K562 (cell line): ENCODE data around the gene STARD6. TPM values are rescaled to one million over a fixed set of nuclear protein-coding genes. Genes with fewer than 3 reads are reported as not detected.

Source experiments
- ATF7 ChIP-seq: fragments of 450-650 bp; IDR thresholded peaks from 2 replicates; pipeline ENCODE4 v1.7.1; 2014; ENCODE audit warnings: mild to moderate bottlenecking, moderate library complexity
- CC2D1A ChIP-seq: fragments of 450-650 bp; IDR thresholded peaks from 2 replicates; pipeline ENCODE4 v1.6.1; 2017; ENCODE audit warnings: mild to moderate bottlenecking
- CHD1 ChIP-seq: fragments of 200-600 bp; sonication (generic); IDR thresholded peaks from one replicate; pipeline ENCODE4 v1.6.1; 2012; ENCODE audit warnings: mild to moderate bottlenecking, moderate library complexity, low read length, inconsistent platforms
- DPF2 ChIP-seq: fragments of 450-650 bp; IDR thresholded peaks from 2 replicates; pipeline ENCODE4 v1.6.1; 2016
- ELF2 ChIP-seq: fragments of 250-450 bp; sonication (Bioruptor Pico); IDR thresholded peaks from 2 replicates; pipeline ENCODE4 v1.5.0; 2021; ENCODE audit warnings: mild to moderate bottlenecking
- FIP1L1 ChIP-seq: fragments of 200-400 bp; formaldehyde crosslinking; IDR thresholded peaks from 2 replicates; pipeline ENCODE4 v1.6.1; 2018; ENCODE audit warnings: mild to moderate bottlenecking, low read depth, low read length; ENCODE audit not compliant: poor library complexity, severe bottlenecking
- GABPB2 ChIP-seq: fragments of 250-450 bp; sonication (Bioruptor Pico); conservative IDR thresholded peaks from 2 replicates; pipeline ENCODE4 v1.5.1; 2021; ENCODE audit warnings: mild to moderate bottlenecking
- HNRNPK ChIP-seq: fragments of 200-400 bp; formaldehyde crosslinking; IDR thresholded peaks from one replicate; pipeline ENCODE4 v1.6.1; 2018; ENCODE audit warnings: mild to moderate bottlenecking, low read depth, low read length; ENCODE audit not compliant: poor library complexity, severe bottlenecking
- JUN ChIP-seq, 2 experiments: sonication (generic) in 1 of 2; formaldehyde crosslinking in 1 of 2; IDR thresholded peaks; 2 replicates each; pipeline versions ENCODE4 v1.6.1 to v1.8.0; 2012 to 2022; ENCODE audit warnings: borderline replicate concordance in 2 of 2, mild to moderate bottlenecking in 2 of 2, improper control_type of control experiment in 1 of 2, low read depth in 1 of 2, low read length in 1 of 2, missing genetic modification reagents in 1 of 2
- NCOA2 ChIP-seq, 2 experiments: fragments of 450-650 bp; IDR thresholded peaks; 2 replicates each; pipeline ENCODE4 v1.6.1; 2018; ENCODE audit warnings: mild to moderate bottlenecking in 2 of 2, moderate library complexity in 1 of 2; ENCODE audit not compliant: partially characterized antibody in 2 of 2
- PRPF4 ChIP-seq: fragments of 200-400 bp; formaldehyde crosslinking; IDR thresholded peaks from one replicate; pipeline ENCODE4 v1.6.1; 2017; ENCODE audit warnings: low read length, low read depth, mild to moderate bottlenecking; ENCODE audit not compliant: insufficient read depth, poor library complexity, severe bottlenecking
- USF1 ChIP-seq: sonication (generic); formaldehyde crosslinking; IDR thresholded peaks from 2 replicates; pipeline ENCODE4 v1.9.0; 2022; ENCODE audit warnings: mild to moderate bottlenecking, missing genetic modification reagents
- ZNF124 ChIP-seq: sonication (generic); formaldehyde crosslinking; IDR thresholded peaks from 2 replicates; pipeline ENCODE4 v1.8.1; 2022; ENCODE audit warnings: missing genetic modification reagents
- ZNF146 ChIP-seq: IDR thresholded peaks from one replicate; pipeline ENCODE4 v1.6.1; 2018; ENCODE audit warnings: missing compliant biosample characterization; ENCODE audit not compliant: unreplicated experiment
- ZNF431 ChIP-seq: sonication (generic); formaldehyde crosslinking; IDR thresholded peaks from 2 replicates; pipeline ENCODE4 v1.8.0; 2022; ENCODE audit warnings: mild to moderate bottlenecking, missing genetic modification reagents
- ZNF436 ChIP-seq: fragments of 250-450, 450-650 bp; sonication (Bioruptor Pico); formaldehyde crosslinking; IDR thresholded peaks from 2 replicates; pipeline ENCODE4 v1.7.0; 2020; ENCODE audit warnings: mild to moderate bottlenecking
- polyA plus RNA-seq, 8 experiments: library from polyadenylated mRNA; depleted of rRNA in 4 of 8; stranded (reverse) in 5 of 8; unstranded in 3 of 8; fragments of >200 nt; fragmentation: Nextera tagmentation in 2 of 8; fragmentation: Illumina TruSeq in 1 of 8; extraction: Ambion mirVana in 2 of 8; extraction: Trizol in 1 of 8; gene quantifications; 2 replicates each; pipeline versions ENCODE4 v1.2.1 to v1.2.3, GENCODE V29; 2011 to 2014; ENCODE audit warnings: inconsistent platforms in 1 of 8, missing spikeins in 1 of 8
- total RNA-seq, 7 experiments: library from RNA; depleted of rRNA in 6 of 7; stranded (reverse); fragments of >200 nt in 6 of 7; fragmentation: Illumina TruSeq in 2 of 7; extraction: Trizol in 2 of 7; gene quantifications; 2 replicates each; pipeline versions ENCODE4 v1.2.1 to v1.2.3, GENCODE V29; 2011 to 2021; ENCODE audit warnings: low replicate concordance in 1 of 7
- TF ChIP-seq, protein P1 (sequence below), 3 experiments: IDR thresholded peaks in 2 of 3; conservative IDR thresholded peaks in 1 of 3; 2 replicates each; pipeline ENCODE4 v1.5.1; 2011 to 2012; ENCODE audit warnings: low read length in 3 of 3, mild to moderate bottlenecking in 3 of 3, control low read depth in 2 of 3, improper control_type of control experiment in 1 of 3, inconsistent platforms in 1 of 3, low read depth in 1 of 3, mixed read lengths in 1 of 3, moderate library complexity in 1 of 3; ENCODE audit not compliant: insufficient read depth in 2 of 3
- TF ChIP-seq, protein P2 (sequence below): fragments of 250-450 bp; sonication (Bioruptor Pico); IDR thresholded peaks from 2 replicates; pipeline ENCODE4 v1.4.0; 2020; ENCODE audit warnings: mild to moderate bottlenecking, moderate library complexity
- TF ChIP-seq, protein P3 (sequence below), 2 experiments: fragments of 450-650 bp in 1 of 2; sonication (generic) in 1 of 2; formaldehyde crosslinking in 1 of 2; IDR thresholded peaks in 1 of 2; conservative IDR thresholded peaks in 1 of 2; 2 replicates each; pipeline versions ENCODE4 v1.6.1 to v1.8.1; 2016 to 2023; ENCODE audit warnings: mild to moderate bottlenecking in 2 of 2, moderate library complexity in 2 of 2, inconsistent platforms in 1 of 2, missing genetic modification reagents in 1 of 2

The STARD6 gene
- total and polyA plus RNA-seq, 9 of the 15 experiments (the other 6 are each of a cell fraction or from before 2014, with no cell fraction given), result 0.11 to 0.15 TPM; not detected in 7

GRCh38 chr18:54388203-54389142, 30.8 kb upstream of the STARD6 start (continued):
- TF ChIP-seq ZNF146 (no peak), GABPB2 (CRISPR knock-in tag) (no peak), ZNF431 (CRISPR knock-in tag) (no peak), DPF2 (peak; percentile 89), FIP1L1 (no peak), ZNF124 (CRISPR knock-in tag) (no peak), JUN (IDR thresholded peaks at IDR 0.05; ENCODE audit: borderline replicate concordance, low read depth, low read length) (peak; percentile 83), JUN (CRISPR knock-in tag; IDR thresholded peaks at IDR 0.05; ENCODE audit: borderline replicate concordance) (no peak), CHD1 (no peak), PRPF4 (no peak), ATF7 (0 out of 2 replicates have a peak, but pooled peaks have one; percentile 41), NCOA2 (IDR thresholded peaks at IDR 0.05; ENCODE audit: partially characterized antibody in 2 of 2) (no peak), ELF2 (CRISPR knock-in tag) (no peak), CC2D1A (no peak), ZNF436 (no peak), HNRNPK (no peak), USF1 (CRISPR knock-in tag) (no peak)
- TF ChIP-seq, protein P1, sequence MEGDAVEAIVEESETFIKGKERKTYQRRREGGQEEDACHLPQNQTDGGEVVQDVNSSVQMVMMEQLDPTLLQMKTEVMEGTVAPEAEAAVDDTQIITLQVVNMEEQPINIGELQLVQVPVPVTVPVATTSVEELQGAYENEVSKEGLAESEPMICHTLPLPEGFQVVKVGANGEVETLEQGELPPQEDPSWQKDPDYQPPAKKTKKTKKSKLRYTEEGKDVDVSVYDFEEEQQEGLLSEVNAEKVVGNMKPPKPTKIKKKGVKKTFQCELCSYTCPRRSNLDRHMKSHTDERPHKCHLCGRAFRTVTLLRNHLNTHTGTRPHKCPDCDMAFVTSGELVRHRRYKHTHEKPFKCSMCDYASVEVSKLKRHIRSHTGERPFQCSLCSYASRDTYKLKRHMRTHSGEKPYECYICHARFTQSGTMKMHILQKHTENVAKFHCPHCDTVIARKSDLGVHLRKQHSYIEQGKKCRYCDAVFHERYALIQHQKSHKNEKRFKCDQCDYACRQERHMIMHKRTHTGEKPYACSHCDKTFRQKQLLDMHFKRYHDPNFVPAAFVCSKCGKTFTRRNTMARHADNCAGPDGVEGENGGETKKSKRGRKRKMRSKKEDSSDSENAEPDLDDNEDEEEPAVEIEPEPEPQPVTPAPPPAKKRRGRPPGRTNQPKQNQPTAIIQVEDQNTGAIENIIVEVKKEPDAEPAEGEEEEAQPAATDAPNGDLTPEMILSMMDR (IDR thresholded peaks at IDR 0.05 in 2 of 3, conservative IDR thresholded peaks at IDR 0.05 in 1 of 3; ENCODE audit: insufficient read depth in 2 of 3, low read depth in 1 of 3, low read length in 3 of 3), result no peak
- TF ChIP-seq, protein P2, sequence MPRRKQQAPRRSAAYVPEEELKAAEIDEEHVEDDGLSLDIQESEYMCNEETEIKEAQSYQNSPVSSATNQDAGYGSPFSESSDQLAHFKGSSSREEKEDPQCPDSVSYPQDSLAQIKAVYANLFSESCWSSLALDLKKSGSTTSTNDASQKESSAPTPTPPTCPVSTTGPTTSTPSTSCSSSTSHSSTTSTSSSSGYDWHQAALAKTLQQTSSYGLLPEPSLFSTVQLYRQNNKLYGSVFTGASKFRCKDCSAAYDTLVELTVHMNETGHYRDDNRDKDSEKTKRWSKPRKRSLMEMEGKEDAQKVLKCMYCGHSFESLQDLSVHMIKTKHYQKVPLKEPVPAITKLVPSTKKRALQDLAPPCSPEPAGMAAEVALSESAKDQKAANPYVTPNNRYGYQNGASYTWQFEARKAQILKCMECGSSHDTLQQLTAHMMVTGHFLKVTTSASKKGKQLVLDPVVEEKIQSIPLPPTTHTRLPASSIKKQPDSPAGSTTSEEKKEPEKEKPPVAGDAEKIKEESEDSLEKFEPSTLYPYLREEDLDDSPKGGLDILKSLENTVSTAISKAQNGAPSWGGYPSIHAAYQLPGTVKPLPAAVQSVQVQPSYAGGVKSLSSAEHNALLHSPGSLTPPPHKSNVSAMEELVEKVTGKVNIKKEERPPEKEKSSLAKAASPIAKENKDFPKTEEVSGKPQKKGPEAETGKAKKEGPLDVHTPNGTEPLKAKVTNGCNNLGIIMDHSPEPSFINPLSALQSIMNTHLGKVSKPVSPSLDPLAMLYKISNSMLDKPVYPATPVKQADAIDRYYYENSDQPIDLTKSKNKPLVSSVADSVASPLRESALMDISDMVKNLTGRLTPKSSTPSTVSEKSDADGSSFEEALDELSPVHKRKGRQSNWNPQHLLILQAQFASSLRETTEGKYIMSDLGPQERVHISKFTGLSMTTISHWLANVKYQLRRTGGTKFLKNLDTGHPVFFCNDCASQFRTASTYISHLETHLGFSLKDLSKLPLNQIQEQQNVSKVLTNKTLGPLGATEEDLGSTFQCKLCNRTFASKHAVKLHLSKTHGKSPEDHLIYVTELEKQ (CRISPR knock-in tag), result no peak
- TF ChIP-seq, protein P3, sequence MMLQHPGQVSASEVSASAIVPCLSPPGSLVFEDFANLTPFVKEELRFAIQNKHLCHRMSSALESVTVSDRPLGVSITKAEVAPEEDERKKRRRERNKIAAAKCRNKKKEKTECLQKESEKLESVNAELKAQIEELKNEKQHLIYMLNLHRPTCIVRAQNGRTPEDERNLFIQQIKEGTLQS (IDR thresholded peaks at IDR 0.05), result peak; percentile 93
- TF ChIP-seq, protein P3 (CRISPR knock-in tag; conservative IDR thresholded peaks at IDR 0.05), result peak; percentile 89
